K562 (cell line): ENCODE results near the gene CHST13. TPM values are rescaled to one million over a fixed set of nuclear protein-coding genes. Genes with fewer than 3 reads are reported as not detected.

Experiments
- ATAC-seq: fragments of 200-7000 bp; cut with Tn5 transposase; 3 replicates; pipeline ENCODE4 v1.9.1; 2020; ENCODE audit warnings: moderate library complexity
- BruUV-seq: library from RNA; stranded (reverse); fragments of 400-500 nt; replicated peaks from 2 replicates; lab custom pipeline; 2021; lab: Mats Ljungman, UMichigan
- CTCF ChIA-PET: fragments of 300-600 bp; formaldehyde crosslinking; extraction: SDS; loops from one replicate; lab custom pipeline; 2021; ENCODE audit warnings: low intra/inter-chr PET ratio; lab: Yijun Ruan, JAX
- POLR2A ChIA-PET: fragments of 300-600, 350-650 bp; sonication (Branson Sonifier 250); formaldehyde crosslinking; extraction: SDS; loops from one replicate; lab custom pipeline; 2021; ENCODE audit warnings: antibody characterized with exemption, inconsistent platforms; lab: Yijun Ruan, JAX
- DNase-seq, 4 experiments: peaks; one replicate each; pipeline versions ENCODE4 v3.0.0 to v3.0.0-alpha.2; 2011 to 2018; ENCODE audit warnings: low spot score in 3 of 4, mixed read lengths in 3 of 4; ENCODE audit errors: extremely low read depth in 1 of 4
- FAIRE-seq: peaks from 2 replicates; lab custom pipeline; 2011; peaks lifted over from hg19 to GRCh38; lab: Jason Lieb, UNC
- H2AFZ ChIP-seq: 2 replicates; pipeline ENCODE4 v1.6.0; 2011; ENCODE audit warnings: low read depth, low read length, control low read depth, inconsistent platforms
- H3K27ac ChIP-seq: fragments of 200-600 bp; 3 replicates; pipeline ENCODE4 v1.8.0; 2011; ENCODE audit warnings: low read depth, mild to moderate bottlenecking, control low read depth, inconsistent platforms, low read length, moderate library complexity, mixed read lengths; ENCODE audit errors: extremely low read depth
- H3K27me3 ChIP-seq, 2 experiments: fragments of 300-600 bp in 1 of 2; 2 replicates in 1 of 2; 3 replicates in 1 of 2; pipeline versions ENCODE4 v1.6.0 to v1.8.0; 2011; ENCODE audit warnings: inconsistent platforms in 2 of 2, low read length in 2 of 2, mild to moderate bottlenecking in 1 of 2, mixed read lengths in 1 of 2, moderate library complexity in 1 of 2; ENCODE audit not compliant: control insufficient read depth in 2 of 2, insufficient read depth in 2 of 2
- H3K36me3 ChIP-seq: fragments of 300-600 bp; 3 replicates; pipeline ENCODE4 v1.8.0; 2011; ENCODE audit warnings: mild to moderate bottlenecking, low read length, inconsistent platforms; ENCODE audit not compliant: control insufficient read depth, insufficient read depth
- H3K4me1 ChIP-seq, 2 experiments: fragments of 200-600 bp in 1 of 2; replicated peaks in 1 of 2; 2 replicates in 1 of 2; 3 replicates in 1 of 2; pipeline versions ENCODE4 v1.5.1 to v1.8.0; 2011; ENCODE audit warnings: inconsistent platforms in 2 of 2, low read length in 2 of 2, mild to moderate bottlenecking in 1 of 2, mixed read lengths in 1 of 2, moderate library complexity in 1 of 2; ENCODE audit not compliant: control insufficient read depth in 2 of 2, insufficient read depth in 2 of 2
- H3K4me2 ChIP-seq: 2 replicates; pipeline ENCODE4 v1.6.1; 2011; ENCODE audit warnings: low read length, control low read depth, inconsistent platforms, mixed read lengths; ENCODE audit not compliant: insufficient read depth
- H3K4me3 ChIP-seq: fragments of 200-600 bp; sonication (generic), shearing (Covaris generic); 2 replicates; pipeline ENCODE4 v1.5.1; 2016; ENCODE audit warnings: control low read depth, inconsistent platforms
- H3K79me2 ChIP-seq: fragments of 200-600 bp; 3 replicates; pipeline ENCODE4 v1.8.0; 2011; ENCODE audit warnings: low read length, inconsistent platforms; ENCODE audit not compliant: control insufficient read depth, insufficient read depth
- H3K9ac ChIP-seq, 2 experiments: 2 replicates each; pipeline versions ENCODE4 v1.6.0 to v1.6.1; 2011; ENCODE audit warnings: low read depth in 2 of 2, low read length in 2 of 2, control low read depth in 1 of 2, inconsistent platforms in 1 of 2, mild to moderate bottlenecking in 1 of 2, mixed read lengths in 1 of 2; ENCODE audit not compliant: insufficient read depth in 1 of 2
- H3K9me1 ChIP-seq: one replicate; pipeline ENCODE4 v1.6.0; 2011; ENCODE audit warnings: inconsistent platforms, mild to moderate bottlenecking, low read length, moderate library complexity; ENCODE audit not compliant: control insufficient read depth, insufficient read depth
- H3K9me3 ChIP-seq: replicated peaks from 2 replicates; pipeline ENCODE4 v1.5.1; 2011; ENCODE audit warnings: low read depth, low read length, inconsistent platforms; ENCODE audit not compliant: control insufficient read depth, insufficient read depth
- H4K20me1 ChIP-seq: replicated peaks from 2 replicates; pipeline ENCODE4 v1.6.1; 2011; ENCODE audit warnings: low read length, inconsistent platforms, mixed read lengths; ENCODE audit not compliant: control insufficient read depth, insufficient read depth
- E2F5 ChIP-seq: sonication (generic); formaldehyde crosslinking; IDR thresholded peaks from 2 replicates; pipeline ENCODE4 v1.8.0; 2022; ENCODE audit warnings: mild to moderate bottlenecking, missing genetic modification reagents
- HEY1 ChIP-seq: fragments of 250-450 bp; sonication (Bioruptor Pico); IDR thresholded peaks from 2 replicates; pipeline ENCODE4 v1.5.0; 2020; ENCODE audit warnings: mild to moderate bottlenecking, moderate library complexity, borderline replicate concordance
- MCM5 ChIP-seq: fragments of 450-650 bp; IDR thresholded peaks from 2 replicates; pipeline ENCODE4 v1.6.1; 2016; ENCODE audit warnings: low read depth
- MXD1 ChIP-seq: fragments of 250-450 bp; sonication (Bioruptor Pico); IDR thresholded peaks from 2 replicates; pipeline ENCODE4 v1.8.0; 2021; ENCODE audit warnings: borderline replicate concordance, mild to moderate bottlenecking, moderate library complexity; ENCODE audit not compliant: poor library complexity, severe bottlenecking
- NFE2L1 ChIP-seq: fragments of 450-650 bp; IDR thresholded peaks from 2 replicates; pipeline ENCODE4 v1.6.1; 2016; ENCODE audit warnings: missing genetic modification characterization, low read depth, mild to moderate bottlenecking, missing compliant biosample characterization, moderate library complexity, borderline replicate concordance
- PHB2 ChIP-seq: fragments of 450-650 bp; IDR thresholded peaks from 2 replicates; pipeline ENCODE4 v1.6.1; 2017; ENCODE audit warnings: low read depth
- PRMT5 ChIP-seq: sonication (generic); formaldehyde crosslinking; IDR thresholded peaks from 2 replicates; pipeline ENCODE4 v1.5.0; 2020; ENCODE audit warnings: missing genetic modification reagents
- RAD51 ChIP-seq: fragments of 450-650 bp; IDR thresholded peaks from 2 replicates; pipeline ENCODE4 v1.7.1; 2016; ENCODE audit warnings: low read depth, mild to moderate bottlenecking, borderline replicate concordance
- SRSF7 ChIP-seq: fragments of 200-400 bp; formaldehyde crosslinking; optimal IDR thresholded peaks from 2 replicates; pipeline ENCODE3; 2017; ENCODE audit warnings: mild to moderate bottlenecking, low read depth, low read length
- ZBTB9 ChIP-seq: fragments of 450-650 bp; formaldehyde crosslinking; IDR thresholded peaks from 2 replicates; pipeline ENCODE4 v1.4.0; 2020; ENCODE audit warnings: mild to moderate bottlenecking, moderate library complexity
- ZNF785 ChIP-seq: fragments of 250-450 bp; sonication (Bioruptor Pico); IDR thresholded peaks from 2 replicates; pipeline ENCODE4 v1.4.0; 2020; ENCODE audit warnings: mild to moderate bottlenecking
- ZNF79 ChIP-seq: fragments of 250-450 bp; sonication (Bioruptor Pico); IDR thresholded peaks from 2 replicates; pipeline ENCODE4 v1.4.0; 2020; ENCODE audit warnings: low read depth, mild to moderate bottlenecking, moderate library complexity
- WGBS: fragments of 100-300 bp; shearing (Covaris generic); methylation state at CpG from one replicate; pipeline ENCODE4 v1.1.6; 2016; ENCODE audit warnings: low coverage, mixed read lengths; ENCODE audit not compliant: insufficient coverage; ENCODE audit errors: missing lambda C conversion rate; 5-methylcytosine and 5-hydroxymethylcytosine counted together
- in situ Hi-C: fragments of 300-500 bp; cut with MboI; formaldehyde crosslinking; loops from 4 replicates; pipeline ENCODE4 v1.15.0; 2018; ENCODE audit warnings: inconsistent platforms, mixed read lengths
- intact Hi-C: fragments of 100-400 bp; cut with micrococcal nuclease; formaldehyde crosslinking; loops from 2 replicates; pipeline ENCODE4 v1.14.2; 2022
- polyA plus RNA-seq, 8 experiments: library from polyadenylated mRNA; depleted of rRNA in 4 of 8; stranded (reverse) in 5 of 8; unstranded in 3 of 8; fragments of >200 nt; fragmentation: Nextera tagmentation in 2 of 8; fragmentation: Illumina TruSeq in 1 of 8; extraction: Ambion mirVana in 2 of 8; extraction: Trizol in 1 of 8; gene quantifications; 2 replicates each; pipeline versions ENCODE4 v1.2.1 to v1.2.3, GENCODE V29; 2011 to 2014; ENCODE audit warnings: inconsistent platforms in 1 of 8, missing spikeins in 1 of 8
- total RNA-seq, 7 experiments: library from RNA; depleted of rRNA in 6 of 7; stranded (reverse); fragments of >200 nt in 6 of 7; fragmentation: Illumina TruSeq in 2 of 7; extraction: Trizol in 2 of 7; gene quantifications; 2 replicates each; pipeline versions ENCODE4 v1.2.1 to v1.2.3, GENCODE V29; 2011 to 2021; ENCODE audit warnings: low replicate concordance in 1 of 7
- TF ChIP-seq, protein P1 (sequence below): fragments of 450-650 bp; IDR thresholded peaks from 2 replicates; pipeline ENCODE4 v1.6.1; 2016; ENCODE audit warnings: mild to moderate bottlenecking

CHST13 gene
- total and polyA plus RNA-seq, 9 of the 15 experiments (the other 6 are each of a cell fraction or from before 2014, with no cell fraction given) = not detected

DNA sequence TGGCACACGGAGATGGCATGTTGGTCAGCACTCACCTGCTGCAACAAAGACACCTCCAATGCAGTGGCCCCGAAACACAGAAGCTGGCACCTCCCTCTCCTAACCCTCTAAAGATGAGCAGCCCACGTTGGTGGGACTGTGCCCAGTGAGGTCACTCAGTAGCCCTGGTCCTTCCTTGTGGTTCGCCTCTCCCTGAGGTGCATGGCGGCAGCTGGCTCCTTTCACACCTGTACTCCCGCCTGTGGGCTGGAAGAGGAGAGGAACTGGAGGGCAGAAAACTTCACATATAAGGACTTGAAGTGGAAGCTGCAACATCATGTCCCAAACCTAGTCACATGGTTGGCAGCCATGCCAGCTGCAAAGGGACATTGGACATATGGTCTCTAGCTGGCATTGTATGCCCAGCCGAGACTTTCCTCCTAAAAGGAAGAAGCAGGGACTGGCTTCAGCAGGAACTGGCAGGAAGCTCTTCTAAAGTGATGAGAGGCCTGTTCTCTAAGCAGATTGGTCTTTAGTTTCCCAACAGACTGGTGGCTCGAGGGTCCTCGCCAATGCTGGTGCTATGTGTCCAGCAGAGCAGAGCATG lies 45.5 kb downstream of the CHST13 start:
- H3K79me2 ChIP-seq = no peaks in the 10 kb centered on the region
- TF ChIP-seq SRSF7 (no peak), E2F5 (CRISPR knock-in tag) (no peak), PRMT5 (CRISPR knock-in tag) (no peak), NFE2L1 (tag) (no peak), RAD51 (no peak), MCM5 (no peak), ZNF785 (CRISPR knock-in tag) (no peak), MXD1 (no peak), PHB2 (no peak), ZNF79 (CRISPR knock-in tag) (no peak), ZBTB9 (CRISPR knock-in tag) (no peak), HEY1 (no peak)
- TF ChIP-seq, protein P1, sequence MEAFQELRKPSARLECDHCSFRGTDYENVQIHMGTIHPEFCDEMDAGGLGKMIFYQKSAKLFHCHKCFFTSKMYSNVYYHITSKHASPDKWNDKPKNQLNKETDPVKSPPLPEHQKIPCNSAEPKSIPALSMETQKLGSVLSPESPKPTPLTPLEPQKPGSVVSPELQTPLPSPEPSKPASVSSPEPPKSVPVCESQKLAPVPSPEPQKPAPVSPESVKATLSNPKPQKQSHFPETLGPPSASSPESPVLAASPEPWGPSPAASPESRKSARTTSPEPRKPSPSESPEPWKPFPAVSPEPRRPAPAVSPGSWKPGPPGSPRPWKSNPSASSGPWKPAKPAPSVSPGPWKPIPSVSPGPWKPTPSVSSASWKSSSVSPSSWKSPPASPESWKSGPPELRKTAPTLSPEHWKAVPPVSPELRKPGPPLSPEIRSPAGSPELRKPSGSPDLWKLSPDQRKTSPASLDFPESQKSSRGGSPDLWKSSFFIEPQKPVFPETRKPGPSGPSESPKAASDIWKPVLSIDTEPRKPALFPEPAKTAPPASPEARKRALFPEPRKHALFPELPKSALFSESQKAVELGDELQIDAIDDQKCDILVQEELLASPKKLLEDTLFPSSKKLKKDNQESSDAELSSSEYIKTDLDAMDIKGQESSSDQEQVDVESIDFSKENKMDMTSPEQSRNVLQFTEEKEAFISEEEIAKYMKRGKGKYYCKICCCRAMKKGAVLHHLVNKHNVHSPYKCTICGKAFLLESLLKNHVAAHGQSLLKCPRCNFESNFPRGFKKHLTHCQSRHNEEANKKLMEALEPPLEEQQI = no peak
- H3K9me1 ChIP-seq = no peaks in the 10 kb centered on the region
- H3K36me3 ChIP-seq = no peaks in the 10 kb centered on the region
- no peak overlapping the region for H3K27ac ChIP-seq
- no peaks in the 10 kb centered on the region for H4K20me1 ChIP-seq
- no peak overlapping the region for H2AFZ ChIP-seq
- BruUV-seq = no TSS peak
- no peak overlapping the region for H3K4me2 ChIP-seq
- ATAC-seq (no peak), DNase-seq (no peak), FAIRE-seq (no peak)
- H3K4me3 ChIP-seq = no peak overlapping the region
- in situ Hi-C loops (no loop called here), intact Hi-C loops (no loop called here)
- H3K27me3 ChIP-seq = peaks cover 0 to 16% of the 10 kb centered on the region in 2 experiments; a peak in 1 of 5 replicates
- no peaks in the 10 kb centered on the region for H3K9me3 ChIP-seq
- no peaks in the 10 kb centered on the region; a peak in 2 of 5 replicates for H3K4me1 ChIP-seq
- ChIA-PET POLR2A (interaction anchor here (0.6 kb wide), 2 partner anchors 342 to 358 kb away, joined by 3 to 4 read pairs; no protein-coding TSS in a partner anchor), CTCF (no interaction called here)
- H3K9ac ChIP-seq = no peak overlapping the region
- 0% methylated on average over 9 of the region's 9 CpGs for WGBS
